Left renal pelvis (tissue), 4 donors: Measurements from ENCODE around the gene NBAS. TPM values are rescaled to one million over a fixed set of nuclear protein-coding genes. Genes with fewer than 3 reads are reported as not detected.
"Not testable (repeated sequence)": the region's sequence is repeated elsewhere in the genome, so short reads cannot be mapped to it uniquely, and the experiment has no call there.

Source experiments
- DNase-seq, 4 donors: peaks; one replicate each; pipeline ENCODE4 v3.0.0-alpha.2; 2013; ENCODE audit warnings: low read depth in 4 of 4, low spot score in 3 of 4
- polyA plus RNA-seq, 4 donors: library from polyadenylated mRNA; unstranded; fragments of 120-200 nt; gene quantifications; one replicate each; pipeline ENCODE4 v1.2.1, GENCODE V29; 2013; ENCODE audit not compliant: insufficient read length in 4 of 4

NBAS gene
- polyA plus RNA-seq, 4 donors: 52.2 to 64.1 (median 61.2) TPM

- no peak for DNase-seq
Observed at GRCh38 chr2:15429032-15429431, 132.1 kb downstream of the NBAS start.

- DNase-seq: no peak
Observed at GRCh38 chr2:15427987-15428386, 133.1 kb downstream of the NBAS start.

- DNase-seq: no peak
Observed at GRCh38 chr2:15426606-15427005, 134.5 kb downstream of the NBAS start.

GRCh38 chr2:15425712-15426111 is 135.4 kb downstream of the NBAS start:
- DNase-seq: peak in 3 of 4 donors; percentile 1 to 19 (median 8)

- DNase-seq: no peak
Observed at GRCh38 chr2:15421753-15422152, 139.4 kb downstream of the NBAS start.

DNA sequence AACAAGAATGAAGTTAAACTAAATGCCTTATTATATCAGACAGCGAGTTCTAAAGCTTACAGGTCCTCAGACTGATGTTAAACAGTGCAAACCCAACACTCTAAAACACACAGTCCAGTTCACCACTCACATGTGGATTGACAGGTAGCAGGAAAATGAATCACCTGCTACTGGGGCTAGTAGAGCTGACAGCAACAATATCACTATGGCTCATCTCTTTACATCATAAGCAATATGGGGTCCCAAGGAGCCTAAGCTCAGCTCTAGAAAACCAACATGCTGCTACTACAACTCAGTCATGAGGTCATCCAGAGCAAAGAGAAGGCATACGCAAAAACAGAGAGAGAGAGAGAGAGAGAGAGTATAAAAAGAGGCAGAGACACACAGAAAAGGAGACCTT is 145.4 kb downstream of the NBAS start:
- DNase-seq: no peak

- DNase-seq: no peak
Observed at GRCh38 chr2:15412779-15413178, 148.4 kb downstream of the NBAS start.

DNA sequence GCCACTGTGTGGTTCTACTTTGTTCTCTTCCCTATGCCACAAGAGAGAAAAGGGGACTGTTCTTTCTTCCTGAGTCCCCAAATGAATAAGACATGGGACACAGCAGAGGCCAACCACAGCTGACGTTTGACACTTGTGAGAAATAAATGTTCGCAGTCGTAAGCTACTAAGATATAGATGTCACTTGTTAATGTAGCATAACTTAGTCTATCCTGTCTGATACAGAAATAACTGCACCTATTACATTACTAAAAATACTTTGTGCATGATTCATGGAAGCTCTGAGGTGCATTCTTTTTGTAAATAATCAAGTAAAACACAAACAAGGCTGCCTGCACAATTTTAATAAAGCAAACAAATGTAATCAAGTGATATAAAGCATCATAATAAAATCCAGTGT is 148.8 kb downstream of the NBAS start:
- no peak for DNase-seq

DNA sequence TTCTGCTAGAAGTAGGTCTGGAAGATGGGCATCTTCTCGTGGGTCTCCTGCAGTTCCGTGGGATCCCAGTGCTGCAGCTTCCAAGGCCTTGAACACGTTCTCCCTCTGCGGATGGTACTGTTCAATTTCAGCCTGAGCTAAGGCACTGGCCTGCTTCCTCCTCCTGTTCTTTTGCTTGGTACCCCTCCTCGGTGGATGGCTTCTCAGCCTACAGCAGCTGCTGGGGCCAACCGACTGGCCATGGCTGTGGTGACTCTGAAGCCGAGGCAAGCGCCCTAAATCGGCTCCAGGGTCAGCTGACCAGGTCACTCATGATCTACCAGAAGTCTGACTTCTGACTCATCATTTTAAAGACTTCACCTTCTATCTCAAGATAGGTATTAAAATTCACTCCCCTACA is 150.2 kb downstream of the NBAS start:
- DNase-seq: no peak

- no peak for DNase-seq
Observed at GRCh38 chr2:15408759-15409158, 152.4 kb downstream of the NBAS start.

GRCh38 chr2:15407666-15408065 is 153.5 kb downstream of the NBAS start:
- DNase-seq: no peak

DNA sequence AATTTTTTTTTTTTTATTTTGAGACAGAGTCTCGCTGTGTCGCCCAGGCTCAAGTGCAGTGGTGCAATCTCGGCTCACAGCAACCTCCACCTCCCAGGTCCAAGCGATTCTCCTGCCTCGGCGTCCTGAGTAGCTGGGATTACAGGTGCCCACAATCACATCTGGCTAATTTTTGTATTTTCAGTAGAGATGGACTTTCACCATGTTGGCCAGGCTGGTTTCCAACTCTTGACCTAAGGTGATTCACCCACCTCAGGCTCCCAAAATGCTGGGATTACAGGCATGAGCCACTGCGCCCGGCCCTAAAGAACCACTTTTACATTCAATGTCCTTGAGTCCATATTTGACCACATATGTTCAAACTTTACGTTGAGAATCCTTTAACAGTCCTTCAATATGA is 156.6 kb downstream of the NBAS start:
- DNase-seq: not testable (repeated sequence)

GRCh38 chr2:15400240-15400826 is 160.8 kb downstream of the NBAS start:
- no peak for DNase-seq

DNA sequence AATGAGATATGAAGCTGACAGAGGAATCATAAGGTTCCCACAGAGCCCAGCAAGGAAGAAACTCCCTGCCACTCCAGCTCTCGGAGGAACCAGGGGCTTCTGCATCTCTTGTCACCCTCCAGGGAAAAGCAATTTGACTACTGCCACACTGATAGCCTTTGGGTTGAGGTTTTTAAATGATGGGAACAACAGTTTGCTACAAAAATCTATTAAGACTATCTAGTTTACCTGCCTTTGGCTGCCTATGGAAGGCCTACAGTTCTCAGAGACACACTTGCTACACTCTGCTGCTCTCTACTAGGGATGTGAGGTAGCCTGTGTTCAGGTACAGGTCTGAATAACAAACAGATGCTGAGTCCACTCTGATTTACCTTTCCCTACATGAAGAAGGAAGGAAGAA is 161.9 kb downstream of the NBAS start:
- no peak for DNase-seq

DNA sequence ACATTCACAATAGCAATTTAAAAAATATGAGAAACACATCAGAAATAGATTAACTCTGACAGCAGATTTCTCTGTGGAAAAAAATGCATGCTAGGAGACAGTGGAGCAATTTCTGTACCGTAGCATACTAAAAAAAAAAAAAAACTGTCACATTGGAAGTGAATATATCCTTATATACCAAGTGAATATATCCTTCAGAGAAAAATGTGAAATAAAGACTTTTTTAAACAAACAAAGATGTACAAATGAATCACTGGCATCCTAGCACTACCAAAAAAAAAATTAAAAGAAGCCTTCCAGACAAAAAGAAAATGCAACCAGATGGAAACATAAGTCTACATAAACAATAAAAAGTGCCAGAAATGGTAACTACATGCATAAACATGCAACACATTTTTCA is 169.4 kb downstream of the NBAS start:
- DNase-seq: no peak

DNA sequence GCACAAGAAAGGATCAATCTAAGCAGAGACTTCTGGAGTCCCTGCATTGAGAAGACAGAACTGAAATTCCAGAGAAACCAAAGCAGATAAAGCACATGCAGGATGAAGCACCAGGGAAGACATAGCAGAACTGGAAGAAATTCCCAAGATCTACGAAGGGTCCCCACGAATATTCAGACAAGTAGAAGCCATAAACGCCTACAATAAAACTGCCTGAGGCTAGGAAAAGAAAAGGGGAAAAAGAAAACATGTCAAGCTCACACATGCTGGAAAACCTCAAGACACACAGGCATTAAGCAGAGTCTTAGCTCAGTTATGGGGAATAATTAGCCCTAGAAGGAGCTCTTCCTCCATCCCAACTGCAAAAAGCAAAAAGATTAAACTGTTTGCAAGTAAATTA is 171.2 kb downstream of the NBAS start:
- DNase-seq: no peak

DNA sequence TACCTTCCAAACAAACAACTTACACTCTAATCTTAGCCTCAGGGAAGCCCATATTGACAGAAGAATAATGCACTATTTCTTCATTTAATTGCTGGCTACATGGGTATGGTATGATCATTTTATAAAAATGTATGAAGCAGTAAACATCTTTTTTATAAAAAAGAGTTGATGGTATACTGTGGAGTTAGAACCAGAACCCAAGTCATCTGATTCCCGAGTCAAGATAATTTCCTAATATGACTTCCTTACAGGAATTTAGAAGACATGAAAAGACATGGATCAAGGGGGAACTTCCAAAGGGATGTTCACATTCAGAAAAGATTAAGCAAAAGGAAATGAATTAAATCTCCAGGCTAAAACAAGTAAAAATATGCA is 171.8 kb downstream of the NBAS start:
- no peak for DNase-seq

DNA sequence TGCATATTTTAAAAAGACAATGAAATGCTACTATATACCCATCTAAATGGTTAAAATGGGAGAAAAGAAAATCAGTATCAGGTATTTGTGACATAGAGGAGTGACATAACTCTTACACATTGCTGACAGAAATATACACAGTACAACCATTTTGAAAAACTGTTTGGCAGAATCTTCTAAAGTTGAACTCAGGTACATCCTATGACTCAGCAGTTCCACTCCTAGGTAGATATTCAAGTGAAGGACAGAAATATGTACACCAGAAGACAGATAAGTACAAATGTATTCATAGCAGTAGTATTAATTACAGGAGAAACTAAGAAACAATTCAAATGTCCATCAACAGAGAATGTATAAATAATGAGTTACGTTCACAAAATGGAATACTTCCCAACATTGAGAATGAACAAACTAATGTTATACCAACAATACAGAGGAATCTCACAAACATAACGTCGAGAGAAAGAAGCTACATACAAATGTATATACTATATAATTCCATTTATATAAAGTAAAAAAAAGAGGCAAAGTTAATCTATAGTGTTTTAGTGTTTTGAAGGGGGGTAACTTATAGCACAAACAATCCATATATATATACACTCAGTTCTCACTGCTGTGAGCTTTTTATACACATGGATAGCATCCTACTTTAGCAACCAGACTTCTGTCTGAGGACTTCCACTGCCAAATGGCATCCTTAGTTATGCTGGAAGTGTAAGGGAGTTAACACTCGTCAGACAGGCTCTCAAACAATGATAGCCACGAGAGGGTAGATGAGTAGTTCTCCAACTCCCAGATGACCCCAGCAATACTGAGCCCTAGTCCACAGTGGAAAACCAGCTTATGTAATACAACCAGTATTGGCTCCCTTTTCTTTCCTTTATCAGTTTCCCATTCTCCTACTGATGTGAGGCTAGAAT is 172.5 kb downstream of the NBAS start:
- no peak for DNase-seq

GRCh38 chr2:15385184-15385583 is 175.9 kb downstream of the NBAS start:
- DNase-seq: no peak

GRCh38 chr2:15383695-15384350 is 177.3 kb downstream of the NBAS start:
- no peak for DNase-seq

DNA sequence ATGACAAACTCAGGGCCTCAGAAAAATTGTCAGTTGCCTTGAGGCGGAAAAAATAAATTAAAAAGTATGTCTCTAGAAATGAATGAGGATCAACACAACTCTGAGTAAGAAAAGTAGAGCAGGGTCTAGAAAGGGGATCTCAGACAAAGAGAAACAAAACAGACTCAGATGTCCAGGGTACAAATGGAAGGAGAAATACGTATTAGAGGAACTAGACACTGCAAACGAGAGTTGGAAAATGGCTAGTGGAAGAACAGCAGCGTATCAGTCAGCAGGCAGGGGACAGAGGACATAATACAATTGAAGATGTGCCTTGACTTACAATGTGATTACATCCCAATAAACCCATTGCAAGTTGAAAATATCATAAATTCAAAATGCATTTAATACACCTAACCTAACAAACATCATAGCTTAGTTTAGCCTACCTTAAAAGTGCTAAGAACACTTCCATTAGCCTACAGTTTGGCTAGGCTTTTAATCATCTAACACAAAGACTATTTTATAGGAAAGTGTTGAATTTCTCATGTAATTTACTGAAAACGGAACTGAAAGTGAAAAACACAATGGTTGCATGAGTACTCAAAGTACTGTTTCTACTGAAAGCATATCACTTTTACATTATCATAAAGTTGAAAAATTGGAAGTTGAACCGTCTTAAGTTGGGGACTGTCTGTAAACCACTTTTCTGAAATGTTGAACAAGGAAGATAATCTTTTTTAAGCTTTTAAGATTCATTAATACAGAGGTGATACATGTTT is 182.8 kb downstream of the NBAS start:
- no peak for DNase-seq
